ENCODE measurements around the gene AK4.

The AK4 gene

GRCh38 chr1:65221638-65222339 is 73.8 kb downstream of the AK4 start:
- TF ChIP-seq CTCF (IDR thresholded peaks at IDR 0.05; ENCODE audit: low read depth, low read length) = no peak
- no peak overlapping the region for H3K4me3 ChIP-seq (ENCODE audit: low read depth, low read length)

DNA sequence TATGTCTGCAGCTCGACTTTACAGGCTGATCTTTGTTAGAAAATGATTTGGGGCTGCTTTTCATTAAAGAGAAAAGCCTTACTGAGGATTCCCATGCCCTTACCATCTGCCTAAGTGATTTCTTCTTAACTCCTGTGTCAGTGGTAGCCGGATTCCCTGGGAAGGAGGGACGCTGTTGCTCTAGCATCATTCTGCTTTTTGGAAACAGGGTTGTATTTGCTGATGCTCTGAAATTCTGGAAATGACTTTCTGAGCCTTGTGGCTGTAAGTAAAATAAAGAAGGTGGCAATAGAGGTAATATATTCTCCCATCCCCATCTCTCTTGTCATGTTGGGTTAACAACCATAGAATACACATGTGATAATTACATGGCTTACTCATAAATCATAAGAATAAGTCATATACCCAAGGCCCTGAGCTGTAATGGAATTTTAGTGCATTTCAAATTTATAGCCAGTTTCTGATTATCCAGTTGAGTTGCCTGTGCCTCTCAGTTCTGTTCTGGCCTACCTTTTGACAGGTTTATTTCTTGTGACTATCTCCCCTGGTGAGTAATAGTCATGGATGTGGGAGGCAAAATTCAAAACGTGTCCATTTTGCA is 74.4 kb downstream of the AK4 start:
- no peak overlapping the region for H3K4me3 ChIP-seq (ENCODE audit: low read depth, low read length)
- no peak for TF ChIP-seq CTCF (IDR thresholded peaks at IDR 0.05; ENCODE audit: low read depth, low read length)

DNA sequence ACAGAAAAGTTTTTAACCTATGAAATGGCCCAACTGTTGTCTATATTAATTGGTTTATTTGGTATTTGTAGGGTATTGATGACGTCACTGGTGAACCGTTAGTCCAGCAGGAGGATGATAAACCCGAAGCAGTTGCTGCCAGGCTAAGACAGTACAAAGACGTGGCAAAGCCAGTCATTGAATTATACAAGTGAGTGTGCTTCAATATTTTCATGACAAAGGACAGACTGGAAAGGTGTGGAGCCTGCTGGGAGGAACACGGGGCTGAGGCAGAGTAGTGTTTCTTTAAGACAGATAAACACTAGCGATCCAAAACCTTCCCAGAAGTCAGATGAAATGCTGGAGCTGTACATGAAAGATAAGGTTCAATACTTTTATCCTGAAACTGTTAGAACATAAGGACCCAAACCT is 76.7 kb downstream of the AK4 start:
- TF ChIP-seq CTCF (IDR thresholded peaks at IDR 0.05; ENCODE audit: low read depth, low read length) = no peak
- H3K4me3 ChIP-seq (ENCODE audit: low read depth, low read length) = no peak overlapping the region

DNA sequence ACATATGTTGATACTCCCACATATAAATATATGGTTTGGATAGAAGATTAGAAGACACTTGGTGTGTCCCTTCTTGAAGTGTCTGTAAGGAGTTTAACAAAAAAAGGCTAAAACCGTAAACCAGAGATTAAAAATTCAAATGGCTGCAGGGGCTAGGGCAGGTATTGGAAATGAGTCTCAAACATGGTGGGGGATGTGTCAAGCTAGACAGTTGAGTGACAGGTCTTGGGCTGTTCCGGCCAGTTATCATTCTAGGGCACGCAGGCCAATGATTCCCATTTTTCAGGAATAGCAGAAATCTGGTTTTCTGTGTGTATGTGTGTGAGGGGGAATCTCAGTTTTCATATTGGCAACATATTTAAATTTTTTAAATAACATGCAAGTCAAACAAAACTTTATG is 77.2 kb downstream of the AK4 start:
- TF ChIP-seq CTCF (IDR thresholded peaks at IDR 0.05; ENCODE audit: low read depth, low read length) = no peak
- H3K4me3 ChIP-seq (ENCODE audit: low read depth, low read length) = no peak overlapping the region

DNA sequence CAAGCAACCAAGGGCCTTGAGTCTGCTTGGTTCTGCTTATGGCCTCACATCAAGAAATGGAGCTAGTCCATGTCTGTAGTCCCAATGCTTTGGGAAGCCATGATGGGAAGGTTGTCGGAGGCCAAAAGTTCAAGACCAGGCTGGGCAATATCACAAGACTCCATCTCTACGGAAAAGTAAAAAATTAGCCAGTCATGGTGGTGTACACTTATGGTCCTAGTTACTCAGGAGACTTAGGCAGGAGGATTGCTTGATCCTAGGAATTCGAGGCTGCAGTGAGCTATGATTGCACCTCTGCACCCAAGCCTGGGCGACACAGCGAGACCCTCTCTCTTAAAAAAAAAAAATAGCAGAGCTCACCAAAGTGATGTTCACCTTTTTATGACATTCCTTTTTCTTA is 81.2 kb downstream of the AK4 start:
- H3K4me3 ChIP-seq (ENCODE audit: low read depth, low read length) = no peak overlapping the region
- no peak for TF ChIP-seq CTCF (IDR thresholded peaks at IDR 0.05; ENCODE audit: low read depth, low read length)

DNA sequence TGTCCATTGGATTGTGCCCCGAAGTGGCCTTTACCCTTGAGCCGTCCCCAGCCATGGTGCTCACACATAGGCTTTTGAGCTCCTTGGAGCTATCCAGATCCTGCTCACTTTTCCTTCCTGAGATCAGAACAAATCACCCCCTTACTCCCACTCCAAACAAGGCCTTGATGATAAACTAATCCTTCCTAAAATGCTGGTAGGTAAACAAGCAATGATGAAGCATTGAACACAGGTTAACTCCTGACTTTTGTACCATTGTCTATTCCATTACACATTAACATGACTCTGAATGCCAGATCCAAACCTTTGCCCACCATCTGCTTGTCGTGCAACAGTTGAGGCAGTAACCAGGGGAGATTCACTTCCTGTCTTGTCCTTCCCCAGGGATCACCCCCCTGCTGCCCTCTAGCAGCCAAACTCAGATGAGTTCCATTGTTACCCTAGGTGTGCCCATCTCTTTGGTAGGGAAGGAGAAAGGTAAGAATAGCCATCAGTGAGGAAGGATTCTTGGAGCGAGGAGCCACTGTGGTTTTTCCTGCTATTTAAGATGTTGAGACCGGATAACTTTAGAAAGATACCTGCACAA is 81.8 kb downstream of the AK4 start:
- no peak overlapping the region for H3K4me3 ChIP-seq (ENCODE audit: low read depth, low read length)
- no peak for TF ChIP-seq CTCF (IDR thresholded peaks at IDR 0.05; ENCODE audit: low read depth, low read length)

Data from WI38 (cell line).